ENCODE results near the gene CHD9. TPM values are rescaled to one million over a fixed set of nuclear protein-coding genes. Genes with fewer than 3 reads are reported as not detected.
"Not testable (repeated sequence)": the region's sequence is repeated elsewhere in the genome, so short reads cannot be mapped to it uniquely, and the experiment has no call there.

CHD9 gene
- total RNA-seq, 2 experiments from 2014 or later: 12.7 to 14.0 TPM

- H3K36me3 Mint-ChIP-seq: peaks cover 5% of the 10 kb centered on the region
- H3K27ac Mint-ChIP-seq: no peak overlapping the region
- no peaks in the 10 kb centered on the region for H3K9me3 Mint-ChIP-seq
- peaks cover 2% of the 10 kb centered on the region for H3K4me1 Mint-ChIP-seq
- H3K27me3 Mint-ChIP-seq: no peaks in the 10 kb centered on the region
- no peak for DNase-seq
- no peak overlapping the region for H3K4me3 Mint-ChIP-seq
Observed at GRCh38 chr16:53297477-53297876, 242.7 kb downstream of the CHD9 start.

GRCh38 chr16:53304334-53304733 lies 249.5 kb downstream of the CHD9 start:
- no peaks in the 10 kb centered on the region for H3K9me3 Mint-ChIP-seq
- DNase-seq: no peak
- no peaks in the 10 kb centered on the region for H3K27me3 Mint-ChIP-seq
- no peaks in the 10 kb centered on the region for H3K4me1 Mint-ChIP-seq
- H3K4me3 Mint-ChIP-seq: no peak overlapping the region
- no peak overlapping the region for H3K27ac Mint-ChIP-seq
- no peaks in the 10 kb centered on the region for H3K36me3 Mint-ChIP-seq

- no peaks in the 10 kb centered on the region for H3K4me1 Mint-ChIP-seq
- H3K4me3 Mint-ChIP-seq: no peak overlapping the region
- no peak overlapping the region for H3K27ac Mint-ChIP-seq
- DNase-seq: no peak
- H3K9me3 Mint-ChIP-seq: no peaks in the 10 kb centered on the region
- no peaks in the 10 kb centered on the region for H3K27me3 Mint-ChIP-seq
- no peaks in the 10 kb centered on the region for H3K36me3 Mint-ChIP-seq
Observed at GRCh38 chr16:53305743-53306142, 251.0 kb downstream of the CHD9 start.

- H3K9me3 Mint-ChIP-seq: no peaks in the 10 kb centered on the region
- no peak for DNase-seq
- no peaks in the 10 kb centered on the region for H3K27me3 Mint-ChIP-seq
- no peaks in the 10 kb centered on the region for H3K4me1 Mint-ChIP-seq
- no peak overlapping the region for H3K4me3 Mint-ChIP-seq
- no peak overlapping the region for H3K27ac Mint-ChIP-seq
- peaks cover 2% of the 10 kb centered on the region for H3K36me3 Mint-ChIP-seq
Observed at GRCh38 chr16:53309457-53309856, 254.7 kb downstream of the CHD9 start.

GRCh38 chr16:53320992-53321391 lies 266.2 kb downstream of the CHD9 start:
- no peaks in the 10 kb centered on the region for H3K4me1 Mint-ChIP-seq
- H3K27ac Mint-ChIP-seq: no peak overlapping the region
- no peak overlapping the region for H3K4me3 Mint-ChIP-seq
- no peaks in the 10 kb centered on the region for H3K9me3 Mint-ChIP-seq
- no peak for DNase-seq
- H3K27me3 Mint-ChIP-seq: no peaks in the 10 kb centered on the region
- peaks cover 14% of the 10 kb centered on the region for H3K36me3 Mint-ChIP-seq

GRCh38 chr16:53323924-53324323 lies 269.1 kb downstream of the CHD9 start:
- Mint-ChIP-seq H3K9me3 (no peaks in the 10 kb centered on the region), H3K4me3 (no peak overlapping the region), H3K27ac (no peak overlapping the region), H3K36me3 (peaks cover 4% of the 10 kb centered on the region), H3K4me1 (no peaks in the 10 kb centered on the region), H3K27me3 (no peaks in the 10 kb centered on the region)
- no peak for DNase-seq

GRCh38 chr16:53330991-53331390 lies 276.2 kb downstream of the CHD9 start:
- H3K27me3 Mint-ChIP-seq, H3K4me3 Mint-ChIP-seq, H3K36me3 Mint-ChIP-seq, H3K27ac Mint-ChIP-seq, DNase-seq, H3K9me3 Mint-ChIP-seq: not testable (repeated sequence)
- H3K4me1 Mint-ChIP-seq: peaks cover 14% of the 10 kb centered on the region

GRCh38 chr16:53334581-53334980 lies 279.8 kb downstream of the CHD9 start:
- H3K27me3 Mint-ChIP-seq: no peaks in the 10 kb centered on the region
- no peak overlapping the region for H3K27ac Mint-ChIP-seq
- H3K36me3 Mint-ChIP-seq: no peaks in the 10 kb centered on the region
- H3K9me3 Mint-ChIP-seq: peaks cover 7% of the 10 kb centered on the region
- peaks cover 14% of the 10 kb centered on the region for H3K4me1 Mint-ChIP-seq
- H3K4me3 Mint-ChIP-seq: no peak overlapping the region
- DNase-seq: no peak

GRCh38 chr16:53337294-53337693 lies 282.5 kb downstream of the CHD9 start:
- Mint-ChIP-seq H3K27ac (no peak overlapping the region), H3K36me3 (no peaks in the 10 kb centered on the region), H3K27me3 (no peaks in the 10 kb centered on the region), H3K4me1 (peaks cover 23% of the 10 kb centered on the region), H3K4me3 (no peak overlapping the region), H3K9me3 (peaks cover 1% of the 10 kb centered on the region)
- no peak for DNase-seq

- Mint-ChIP-seq H3K4me3 (no peak overlapping the region), H3K9me3 (peaks cover 2% of the 10 kb centered on the region), H3K36me3 (no peaks in the 10 kb centered on the region), H3K27me3 (no peaks in the 10 kb centered on the region), H3K27ac (no peak overlapping the region), H3K4me1 (peaks cover 13% of the 10 kb centered on the region)
- peak; percentile 7 for DNase-seq
Observed at GRCh38 chr16:53341792-53342191, 287.0 kb downstream of the CHD9 start.

- H3K36me3 Mint-ChIP-seq: peaks cover 4% of the 10 kb centered on the region
- no peak for DNase-seq
- no peak overlapping the region for H3K4me3 Mint-ChIP-seq
- H3K27me3 Mint-ChIP-seq: no peaks in the 10 kb centered on the region
- H3K27ac Mint-ChIP-seq: no peak overlapping the region
- peaks cover 6% of the 10 kb centered on the region for H3K9me3 Mint-ChIP-seq
- no peaks in the 10 kb centered on the region for H3K4me1 Mint-ChIP-seq
Observed at GRCh38 chr16:53355064-53355463, 300.3 kb downstream of the CHD9 start.

GRCh38 chr16:53356478-53357207 lies 301.9 kb downstream of the CHD9 start:
- DNase-seq: no peak
- Mint-ChIP-seq H3K27ac (no peak overlapping the region), H3K27me3 (no peaks in the 10 kb centered on the region), H3K9me3 (no peaks in the 10 kb centered on the region), H3K4me3 (no peak overlapping the region), H3K4me1 (no peaks in the 10 kb centered on the region), H3K36me3 (no peaks in the 10 kb centered on the region)

- Mint-ChIP-seq H3K27ac (no peak overlapping the region), H3K9me3 (no peaks in the 10 kb centered on the region), H3K27me3 (no peaks in the 10 kb centered on the region), H3K4me3 (no peak overlapping the region), H3K36me3 (no peaks in the 10 kb centered on the region), H3K4me1 (no peaks in the 10 kb centered on the region)
- no peak for DNase-seq
Observed at GRCh38 chr16:53357208-53357586, 302.4 kb downstream of the CHD9 start.

- Mint-ChIP-seq H3K9me3 (no peaks in the 10 kb centered on the region), H3K27me3 (no peaks in the 10 kb centered on the region), H3K4me3 (no peak overlapping the region), H3K4me1 (no peaks in the 10 kb centered on the region), H3K27ac (no peak overlapping the region), H3K36me3 (no peaks in the 10 kb centered on the region)
- no peak for DNase-seq
Observed at GRCh38 chr16:53357955-53358354, 303.2 kb downstream of the CHD9 start.

- Mint-ChIP-seq H3K27me3 (no peaks in the 10 kb centered on the region), H3K4me1 (no peaks in the 10 kb centered on the region), H3K27ac (no peak overlapping the region), H3K4me3 (no peak overlapping the region), H3K9me3 (no peaks in the 10 kb centered on the region), H3K36me3 (no peaks in the 10 kb centered on the region)
- DNase-seq: no peak
Observed at GRCh38 chr16:53358884-53359283, 304.1 kb downstream of the CHD9 start.

GRCh38 chr16:53369921-53370320 lies 315.1 kb downstream of the CHD9 start:
- H3K4me1 Mint-ChIP-seq: peaks cover 15% of the 10 kb centered on the region
- DNase-seq: no peak
- H3K27ac Mint-ChIP-seq: no peak overlapping the region

More at GRCh38 chr16:53369921-53370320, 315.1 kb downstream of the CHD9 start:
- Mint-ChIP-seq H3K36me3 (peaks cover 1% of the 10 kb centered on the region), H3K4me3 (no peak overlapping the region), H3K27me3 (no peaks in the 10 kb centered on the region), H3K9me3 (no peaks in the 10 kb centered on the region)
